Esophagus mucosa (tissue), 1 donor: ENCODE measurements around the gene MALRD1. TPM values are rescaled to one million over a fixed set of nuclear protein-coding genes. Genes with fewer than 3 reads are reported as not detected.

Experiments
- ATAC-seq: fragments of 200-7000 bp; cut with Tn5 transposase; one replicate; pipeline ENCODE4 v1.9.1; 2020
- total RNA-seq: library from RNA; stranded (reverse); gene quantifications from one replicate; pipeline ENCODE4 v1.2.4, GENCODE V29; 2023
- donor health status: DM: yes; HTN: yes; CAD: no.

The MALRD1 gene
- total RNA-seq, 1 donor from 2014 or later, result 0.08 TPM

DNA sequence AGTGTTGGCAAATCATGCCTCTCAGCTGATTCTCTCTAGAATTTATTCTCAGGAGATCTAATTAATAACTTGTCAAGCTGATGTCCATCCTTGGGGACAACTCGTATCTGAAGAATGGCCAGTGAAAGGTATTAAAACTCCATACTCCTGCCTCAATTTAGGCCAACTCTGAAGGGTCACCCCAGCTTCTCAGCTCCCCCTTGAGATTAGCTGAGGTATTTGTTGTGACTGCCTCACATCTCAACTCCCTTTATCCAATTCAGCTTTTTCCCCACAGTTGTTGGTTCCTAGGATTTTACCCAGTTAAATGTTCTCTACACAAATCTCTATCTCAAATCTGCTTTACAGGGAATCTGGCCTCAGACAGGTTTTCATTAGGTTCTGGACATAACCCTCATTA, 182.4 kb downstream of the MALRD1 start:
- no peak for ATAC-seq

DNA sequence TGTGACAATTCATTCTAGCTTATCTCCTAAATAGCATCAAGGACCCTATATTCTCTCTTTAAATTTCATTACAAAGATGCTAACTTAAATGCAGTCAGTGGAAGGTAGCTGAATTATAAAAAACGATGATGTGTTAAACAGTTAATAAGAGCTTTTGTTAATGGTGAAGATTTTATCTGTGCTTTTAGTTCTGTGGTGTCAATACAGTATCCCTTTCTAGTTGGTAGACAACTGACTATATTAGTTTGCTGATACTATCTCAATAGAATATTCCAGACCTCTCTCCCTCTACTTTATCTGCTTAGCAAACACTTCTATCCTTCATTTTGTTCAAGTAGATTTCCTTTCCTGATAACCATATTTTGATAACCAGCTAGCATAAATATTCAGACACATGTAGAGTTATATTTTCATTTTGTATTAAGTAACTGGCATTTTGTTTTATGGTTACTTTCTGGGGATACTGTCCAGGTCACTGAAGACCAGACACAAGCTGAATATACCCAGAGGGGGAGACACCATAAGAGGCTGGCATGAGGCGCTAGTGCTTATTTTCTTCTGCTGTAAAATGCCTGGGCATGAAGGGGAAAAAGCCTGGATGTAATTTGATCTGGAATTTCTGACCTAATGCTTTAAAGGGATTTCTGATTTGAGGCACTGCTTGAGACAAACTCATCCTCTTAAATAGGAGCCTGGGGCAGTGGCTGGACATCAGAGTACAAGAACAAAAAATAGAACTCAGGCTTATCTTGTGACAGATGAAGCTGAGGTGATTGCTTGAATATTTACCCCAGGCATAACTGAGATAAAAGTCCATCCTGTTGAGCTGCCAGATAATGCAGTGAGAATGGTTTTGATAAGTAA, 197.5 kb downstream of the MALRD1 start:
- ATAC-seq, result no peak

DNA sequence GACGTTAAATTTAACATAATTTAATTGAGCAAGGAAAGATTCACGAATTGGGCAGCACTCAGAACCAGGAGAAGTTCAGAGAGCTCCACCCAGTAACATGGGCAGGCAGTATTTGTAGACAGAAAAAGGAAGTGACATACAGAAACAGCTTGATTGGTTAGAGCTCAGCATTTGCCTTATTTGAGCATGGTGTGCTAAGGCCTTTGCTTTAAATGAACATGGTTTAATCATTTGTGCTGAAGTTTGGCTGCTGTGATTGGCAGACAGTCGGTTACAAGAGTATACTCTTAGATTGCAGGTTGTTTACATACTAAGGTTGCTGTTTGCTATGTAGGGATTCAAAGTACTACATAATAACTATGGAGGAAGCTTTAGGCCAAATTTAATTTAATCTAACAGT, 199.2 kb downstream of the MALRD1 start:
- no peak for ATAC-seq

DNA sequence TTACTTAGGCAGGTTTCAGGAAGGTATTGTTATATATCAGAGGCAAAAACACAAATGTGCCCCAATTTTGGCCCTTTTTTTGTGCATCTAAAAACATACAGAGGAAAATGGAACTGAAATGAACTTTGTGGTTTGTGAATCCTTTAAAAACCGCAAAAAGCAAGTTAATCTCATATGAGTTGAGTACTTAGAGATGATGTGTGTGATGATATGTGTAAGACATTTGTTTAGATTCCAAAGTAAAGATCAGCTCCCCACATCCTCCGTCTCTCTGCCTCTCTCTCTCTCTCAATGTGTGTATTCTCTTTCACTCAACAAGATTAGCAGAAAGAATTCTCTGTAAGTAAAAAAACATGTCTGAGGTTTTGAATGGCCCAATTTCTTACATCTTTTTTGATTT, 201.9 kb downstream of the MALRD1 start:
- ATAC-seq, result no peak

DNA sequence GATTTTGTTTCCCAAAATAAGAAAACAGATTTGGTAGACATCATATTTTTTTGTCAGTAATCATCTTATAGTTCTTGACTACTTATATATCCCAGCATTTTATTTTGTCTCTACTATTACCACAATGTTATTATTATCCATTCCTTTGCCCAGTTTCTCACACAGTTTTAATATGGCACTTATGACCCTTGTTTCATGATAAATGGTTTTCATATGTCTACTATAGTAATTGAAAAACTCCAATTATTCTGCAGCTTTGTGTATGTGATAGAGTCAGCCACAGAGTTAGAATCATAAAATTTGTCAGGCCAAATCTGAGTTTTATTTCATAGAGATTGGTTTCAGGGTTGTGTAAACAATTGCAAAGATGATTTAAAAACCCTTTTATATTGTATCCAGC, 203.9 kb downstream of the MALRD1 start:
- no peak for ATAC-seq

DNA sequence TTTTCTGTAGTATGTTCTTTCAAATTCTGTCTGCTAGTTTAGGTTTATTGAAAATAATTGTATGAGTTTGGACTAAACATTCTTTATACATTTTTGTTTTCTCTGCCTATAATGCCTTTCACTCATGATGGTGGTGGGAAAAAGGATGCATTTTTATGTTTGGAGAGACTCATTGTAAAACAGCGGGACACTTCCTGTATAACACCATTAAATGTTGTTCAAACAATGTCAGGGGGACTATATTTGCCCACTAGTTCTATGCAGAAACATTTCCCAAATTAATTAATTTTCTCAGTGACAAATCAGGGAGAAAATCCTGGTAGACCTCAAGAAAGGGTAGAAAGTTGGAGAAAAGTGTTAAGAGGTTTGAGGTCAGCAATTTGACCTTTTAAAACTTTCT, 207.7 kb downstream of the MALRD1 start:
- ATAC-seq, result no peak

DNA sequence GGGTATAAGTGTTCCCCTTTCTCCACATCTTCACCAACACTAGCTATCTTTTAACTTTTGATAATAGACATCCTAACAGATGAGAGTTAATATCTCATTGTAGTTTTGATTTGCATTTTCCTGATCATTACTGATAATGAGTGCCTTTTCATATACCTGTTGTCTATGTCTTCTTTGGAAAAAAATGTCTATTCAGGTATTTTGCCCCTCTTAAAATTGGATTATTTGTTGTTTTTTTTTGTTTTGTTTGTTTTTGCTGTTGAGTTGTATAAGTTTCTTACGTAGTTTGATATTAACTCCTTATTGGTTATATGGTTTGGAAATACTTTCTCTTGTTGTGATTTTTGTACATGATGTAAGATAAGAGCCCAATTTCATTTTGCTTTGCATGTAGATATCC, 214.7 kb downstream of the MALRD1 start:
- ATAC-seq, result no peak

DNA sequence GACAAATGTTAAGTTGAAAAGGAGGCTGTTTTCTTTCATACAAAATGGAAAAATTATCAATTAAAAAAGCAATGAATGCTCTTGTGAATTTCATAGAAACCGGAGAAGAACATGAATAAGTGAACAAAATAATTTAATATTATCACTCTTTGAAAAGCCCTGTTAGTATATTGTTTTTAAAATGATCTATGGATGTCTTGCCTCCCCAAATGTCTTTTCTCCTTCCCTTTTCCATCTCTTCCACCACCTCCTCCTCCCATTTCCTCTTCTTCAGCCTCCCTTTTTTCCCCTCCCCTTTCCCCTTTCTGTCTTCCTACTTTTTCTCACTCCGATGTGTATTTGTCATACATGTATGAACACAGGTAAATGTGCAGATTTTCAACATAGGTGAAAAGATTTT, 234.7 kb downstream of the MALRD1 start:
- no peak for ATAC-seq

DNA sequence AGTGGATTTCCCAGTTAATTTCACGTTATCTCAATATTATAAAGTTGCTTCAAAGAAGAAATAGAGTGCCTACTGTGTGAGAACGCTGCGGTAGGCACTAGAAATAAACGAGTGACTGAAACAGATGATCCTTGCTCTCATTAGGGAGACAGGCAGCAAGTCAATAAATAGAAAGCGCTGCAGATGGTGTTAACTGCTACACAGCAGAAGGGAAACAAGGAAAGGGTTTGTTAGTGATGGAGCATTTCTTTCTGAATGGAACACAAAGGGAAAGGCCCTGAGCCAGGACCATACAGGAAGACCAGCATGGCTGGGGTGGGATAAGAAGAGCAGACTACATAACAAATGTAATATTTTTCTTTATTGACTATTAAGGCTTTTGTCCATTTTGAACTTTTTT, 235.2 kb downstream of the MALRD1 start:
- ATAC-seq, result no peak

DNA sequence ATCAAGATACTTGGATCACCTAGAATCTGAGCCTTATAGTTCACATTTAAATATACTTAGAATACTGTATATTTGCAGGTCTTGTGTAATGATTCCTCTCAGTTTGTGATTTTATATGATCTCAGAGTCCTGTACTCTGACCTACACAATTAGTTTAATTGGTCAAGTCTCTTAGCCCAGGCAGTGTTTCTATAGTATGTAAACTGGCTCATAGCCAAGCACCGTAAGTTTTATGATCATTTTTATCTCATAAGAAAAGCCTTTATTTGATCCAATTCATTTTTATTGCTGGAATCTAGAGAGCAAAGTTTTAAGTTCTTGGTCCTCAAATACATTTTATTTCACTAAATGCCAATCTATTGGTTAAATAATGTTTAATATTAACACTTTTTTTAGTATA, 242.2 kb downstream of the MALRD1 start:
- ATAC-seq, result no peak

DNA sequence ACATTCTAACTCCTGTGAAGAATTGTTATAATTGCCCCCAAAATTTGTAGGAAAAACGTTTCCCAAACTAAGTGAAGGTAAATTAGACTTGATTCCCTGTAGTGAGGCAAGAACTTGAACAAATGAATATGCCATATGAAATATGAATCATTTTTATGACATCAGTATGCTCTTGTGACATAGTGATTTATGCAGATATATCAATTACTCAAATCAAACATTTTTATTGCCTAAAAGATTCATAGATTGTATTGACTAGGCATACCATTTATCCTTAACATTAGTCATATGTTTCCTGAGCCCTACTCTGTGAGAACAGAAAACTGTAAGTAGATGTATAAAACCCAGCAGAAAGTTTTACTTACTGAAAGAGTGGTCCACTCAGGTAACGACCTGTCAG, 245.6 kb downstream of the MALRD1 start:
- no peak for ATAC-seq

DNA sequence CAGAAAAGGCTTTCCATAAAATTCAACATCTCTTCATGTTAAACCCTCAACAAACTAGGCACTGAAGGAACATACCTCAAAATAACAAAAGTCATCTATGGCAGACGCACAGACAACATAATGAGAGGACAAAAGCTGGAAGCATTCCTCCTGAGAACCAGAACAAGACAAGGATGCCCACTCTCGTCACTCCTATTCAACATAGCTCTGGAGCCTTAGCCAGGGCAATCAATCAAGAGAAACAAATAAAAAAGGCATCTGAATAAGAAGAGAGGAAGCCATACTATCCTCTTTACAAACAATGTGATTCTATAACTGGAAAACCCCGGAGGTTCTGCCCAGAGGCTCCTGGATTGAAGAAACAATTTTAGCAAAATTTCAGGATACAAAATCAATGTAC, 251.0 kb downstream of the MALRD1 start:
- no peak for ATAC-seq

DNA sequence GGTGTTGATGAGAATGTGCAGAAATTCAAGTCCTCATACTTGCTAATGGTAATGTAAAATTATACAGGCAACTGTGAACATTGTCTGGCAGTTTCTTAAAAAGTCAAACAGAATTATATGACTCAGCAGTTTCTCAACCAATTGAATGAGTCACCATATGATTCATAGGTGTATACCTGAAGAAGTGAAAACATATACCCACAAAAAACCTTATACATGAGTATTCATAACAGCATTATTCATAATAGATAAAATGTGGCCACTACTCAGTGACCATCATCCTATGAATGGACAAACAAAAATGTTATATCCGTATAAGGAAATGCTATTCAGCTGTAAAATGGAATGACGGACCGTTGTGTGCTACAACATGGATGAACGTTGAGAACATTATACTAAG, 253.5 kb downstream of the MALRD1 start:
- no peak for ATAC-seq

DNA sequence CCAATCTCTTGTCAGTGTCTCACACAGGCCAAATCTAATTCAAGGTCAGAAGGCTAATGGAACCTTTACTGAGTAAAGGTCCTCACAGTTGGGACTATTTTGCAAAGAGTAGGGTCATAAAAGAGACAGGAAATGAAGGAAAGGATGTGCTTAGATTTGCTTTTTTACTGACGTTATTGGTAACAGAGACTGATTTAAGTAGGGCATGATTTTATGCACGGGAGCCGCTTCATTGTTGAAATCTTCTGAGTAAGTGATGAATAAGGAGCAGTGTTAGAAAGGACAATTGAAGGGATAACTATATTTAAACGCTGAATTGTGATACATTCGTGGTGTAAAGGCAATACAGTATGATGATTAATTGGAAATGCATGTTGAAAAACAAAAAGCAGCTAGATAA, 261.5 kb downstream of the MALRD1 start:
- no peak for ATAC-seq

DNA sequence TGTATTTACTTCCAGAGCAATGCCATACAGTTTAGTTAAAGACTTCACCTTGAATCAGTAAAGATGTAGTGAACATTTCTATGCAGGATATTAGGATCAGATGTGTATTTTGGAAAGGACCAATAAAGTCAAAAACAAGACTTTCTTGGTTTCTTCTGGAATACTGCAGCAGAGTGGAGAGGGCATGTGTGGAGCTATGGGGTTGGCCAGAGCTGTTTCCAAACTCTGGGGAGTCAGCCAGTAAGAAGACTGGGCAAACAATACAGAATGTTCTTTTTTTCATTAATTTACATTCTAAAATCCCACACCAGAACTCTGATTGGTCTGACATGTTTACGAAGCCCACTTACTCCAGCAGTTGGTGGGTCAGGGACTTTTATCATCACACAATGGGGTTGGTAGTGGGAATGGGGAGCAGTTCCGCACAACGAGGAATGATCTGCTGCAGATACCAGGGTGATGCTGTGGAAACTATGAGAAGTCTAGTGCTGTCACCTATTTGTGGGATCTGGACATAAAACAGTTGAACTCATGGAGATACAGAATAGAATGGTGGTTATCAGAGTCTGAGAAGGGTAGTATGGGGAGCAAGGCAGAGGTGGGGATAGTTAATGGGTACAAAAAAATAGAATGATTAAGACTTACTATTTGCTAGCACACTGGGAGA, 267.7 kb downstream of the MALRD1 start:
- no peak for ATAC-seq

DNA sequence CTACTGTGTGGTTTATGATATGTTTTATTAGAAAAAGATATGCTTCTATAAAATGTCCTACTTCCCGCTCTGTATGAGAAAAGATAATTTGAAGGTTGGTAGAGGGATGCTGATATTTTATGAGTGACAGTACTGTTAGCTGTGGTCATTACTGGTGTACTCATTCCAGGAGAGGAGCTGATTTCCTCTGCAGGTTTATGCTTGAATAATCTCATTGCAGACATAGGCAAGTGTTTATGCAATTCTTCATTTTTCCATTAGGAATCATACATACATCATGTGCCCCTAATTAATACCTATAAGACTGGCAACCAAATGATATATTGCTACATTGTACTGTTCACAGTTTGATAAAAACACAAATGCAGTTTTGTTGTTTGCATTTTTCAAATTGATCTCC, 269.4 kb downstream of the MALRD1 start:
- ATAC-seq, result no peak

DNA sequence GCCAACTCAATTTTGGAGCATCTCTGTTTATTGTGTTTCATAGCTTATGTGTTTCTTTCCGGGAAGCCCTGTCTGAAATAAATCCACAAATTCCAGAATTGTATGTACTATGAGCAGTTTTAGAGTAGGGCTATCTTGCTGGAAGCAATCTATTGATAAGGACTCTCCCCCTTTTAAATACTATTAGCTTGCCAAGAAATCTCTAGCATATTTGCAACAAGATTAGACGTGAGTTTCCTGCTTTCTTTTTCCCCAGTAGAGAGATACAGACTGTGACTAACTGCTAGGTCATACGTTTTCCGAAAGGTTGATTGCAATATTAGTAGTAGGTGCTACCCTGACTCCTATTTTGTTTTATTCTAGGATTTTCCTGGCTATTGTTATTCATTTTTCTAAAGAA, 277.0 kb downstream of the MALRD1 start:
- ATAC-seq, result no peak

DNA sequence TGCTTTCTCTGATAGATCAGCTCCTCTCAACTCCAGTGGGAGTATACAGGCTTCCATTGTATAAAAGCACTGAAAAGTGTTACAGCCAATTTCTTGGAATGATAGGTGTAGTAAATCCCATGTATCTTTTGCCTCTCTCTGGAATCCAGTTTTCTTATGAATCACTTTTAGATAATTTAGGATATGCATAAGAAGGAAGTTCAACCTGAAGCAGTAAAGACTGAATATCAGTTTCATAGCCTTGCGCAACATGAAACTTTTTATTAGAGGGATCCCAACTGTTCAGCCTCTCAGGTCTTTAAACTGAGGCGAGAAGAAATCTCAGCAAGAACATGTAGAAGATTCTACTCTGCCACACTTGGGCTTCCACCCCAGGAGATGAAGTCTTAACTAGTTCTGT, 280.0 kb downstream of the MALRD1 start:
- no peak for ATAC-seq

DNA sequence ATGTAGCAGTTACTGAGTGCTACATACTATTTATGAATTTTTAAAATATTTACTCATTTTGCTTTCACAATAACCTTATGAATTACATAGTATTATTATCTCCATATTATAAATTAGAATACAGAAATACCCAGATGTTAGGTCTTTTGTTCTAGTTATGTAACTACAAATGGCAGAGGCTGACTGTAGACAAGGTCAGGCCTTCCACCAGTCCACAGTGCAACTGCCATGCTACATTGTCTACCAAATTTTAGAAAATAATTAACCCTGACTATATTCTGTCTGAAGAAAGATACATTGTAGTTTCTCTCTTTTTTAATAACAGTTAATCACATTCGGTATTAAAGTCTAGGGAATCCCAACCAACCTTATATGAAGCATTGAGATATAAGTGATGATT, 280.9 kb downstream of the MALRD1 start:
- ATAC-seq, result no peak

DNA sequence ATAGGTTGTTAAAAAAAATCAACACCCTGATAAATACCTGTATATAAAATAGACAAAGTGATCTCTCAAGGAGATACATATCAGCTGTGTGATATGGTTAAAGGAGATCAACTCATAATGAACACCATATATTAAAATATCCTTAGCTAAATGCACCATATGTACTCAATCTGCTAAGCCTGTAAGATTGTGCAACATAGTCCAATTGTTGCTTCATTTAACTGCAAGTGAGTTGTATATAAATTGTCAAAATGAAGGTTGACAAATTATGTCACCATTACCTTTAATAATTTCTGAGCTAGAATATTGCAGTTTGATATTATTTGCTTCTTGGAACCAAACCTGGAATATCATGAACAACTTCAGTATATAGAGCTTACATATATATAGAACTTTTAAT, 283.7 kb downstream of the MALRD1 start:
- no peak for ATAC-seq

DNA sequence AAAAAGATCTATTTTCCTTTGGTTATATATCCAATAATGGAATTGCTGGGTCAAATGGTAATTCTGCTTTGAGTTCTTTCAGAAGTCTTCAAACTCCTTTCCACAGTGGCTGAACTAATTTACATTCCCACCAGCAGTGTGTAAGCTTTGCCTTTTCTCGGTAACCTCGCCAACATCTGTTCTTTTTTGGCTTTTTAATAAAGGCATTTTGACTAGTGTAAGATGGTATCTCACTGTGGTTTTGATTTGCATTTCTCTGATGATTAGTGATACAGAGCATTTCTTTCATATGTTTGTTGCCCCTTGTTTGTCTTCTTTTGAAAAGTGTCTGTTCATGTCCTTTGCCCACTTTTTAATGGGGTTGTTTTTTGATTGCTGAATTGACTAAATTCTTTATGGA, 285.0 kb downstream of the MALRD1 start:
- ATAC-seq, result no peak

DNA sequence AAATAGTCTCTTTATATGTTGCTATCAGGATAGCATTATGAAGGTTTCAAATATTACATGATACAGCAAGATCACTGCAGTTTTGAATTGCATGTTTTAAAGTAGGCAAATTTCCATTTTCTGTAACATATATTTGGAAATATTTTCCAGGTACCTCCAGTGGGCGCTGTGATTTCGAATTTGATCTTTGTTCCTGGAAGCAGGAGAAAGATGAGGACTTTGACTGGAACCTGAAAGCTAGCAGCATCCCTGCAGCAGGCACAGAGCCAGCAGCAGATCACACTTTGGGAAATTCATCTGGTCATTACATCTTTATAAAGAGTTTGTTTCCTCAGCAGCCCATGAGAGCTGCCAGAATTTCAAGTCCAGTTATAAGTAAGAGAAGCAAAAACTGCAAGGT, 299.0 kb downstream of the MALRD1 start:
- no peak for ATAC-seq

DNA sequence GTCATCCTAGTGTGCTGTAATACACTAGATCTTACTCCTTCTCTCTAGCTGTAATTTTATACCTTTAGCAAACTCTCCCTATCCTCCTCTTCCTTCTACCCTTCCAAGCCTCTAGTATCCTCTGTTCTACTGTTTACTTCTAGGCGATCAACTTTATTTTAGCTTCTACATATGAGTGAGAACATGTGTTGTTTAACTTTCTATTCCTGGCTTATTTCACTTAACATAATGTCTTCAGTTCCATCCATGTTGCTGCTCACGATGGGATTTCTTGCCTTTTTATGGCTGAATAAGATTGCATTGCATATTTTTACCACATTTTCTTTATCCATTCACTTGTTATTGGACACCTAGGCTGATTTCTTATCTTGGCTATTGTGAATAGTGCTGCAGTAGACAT, 318.6 kb downstream of the MALRD1 start:
- no peak for ATAC-seq

DNA sequence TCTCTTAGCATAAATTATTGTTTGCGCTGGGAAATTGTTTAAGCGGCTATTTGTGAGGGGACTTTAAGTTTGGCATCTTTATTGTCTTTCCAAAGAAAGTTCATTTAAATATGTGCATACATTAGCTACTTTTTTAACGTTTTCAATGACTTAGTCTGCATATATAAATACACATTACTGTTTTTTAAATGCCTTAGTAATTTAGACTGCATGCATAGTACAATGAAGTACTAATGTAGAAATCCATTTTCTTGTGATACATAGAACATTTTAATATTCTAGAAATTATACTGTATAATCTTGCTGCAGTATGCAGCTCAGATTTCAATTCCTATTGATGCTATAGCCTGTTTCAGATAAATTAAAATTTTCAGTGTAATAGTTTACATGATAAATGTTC, 325.4 kb downstream of the MALRD1 start:
- no peak for ATAC-seq
